Activated CD4-positive, alpha-beta T cell treated with anti-CD3 and anti-CD28 coated beads, Interleukin-2, amount 50 U/mL, for 4 hours (primary cell): ENCODE results near the gene MAP1LC3B2.

Source experiments
- DNase-seq, 2 experiments: peaks; one replicate each; pipeline ENCODE4 v3.0.0-alpha.2; 2020

Gene MAP1LC3B2

DNA sequence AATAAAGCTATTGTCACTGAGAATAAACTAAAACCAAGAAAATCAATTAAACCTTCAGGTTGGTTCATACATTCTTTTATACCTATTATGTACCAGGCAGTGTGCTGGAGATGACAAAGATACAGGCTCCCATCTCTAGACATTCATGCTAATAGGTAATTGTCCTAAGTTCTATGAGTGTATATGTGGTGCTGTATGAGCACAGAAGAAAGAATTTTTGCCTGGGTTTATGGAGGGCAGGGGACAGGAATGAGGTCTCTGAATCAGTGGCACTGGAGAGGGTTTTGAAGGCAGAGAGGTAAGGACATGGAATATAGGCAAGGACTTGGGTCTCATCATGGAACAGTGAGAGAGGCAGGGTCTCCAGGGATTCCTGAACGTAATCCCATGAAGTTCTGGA, 38.7 kb downstream of the MAP1LC3B2 start:
- DNase-seq = no peak

DNA sequence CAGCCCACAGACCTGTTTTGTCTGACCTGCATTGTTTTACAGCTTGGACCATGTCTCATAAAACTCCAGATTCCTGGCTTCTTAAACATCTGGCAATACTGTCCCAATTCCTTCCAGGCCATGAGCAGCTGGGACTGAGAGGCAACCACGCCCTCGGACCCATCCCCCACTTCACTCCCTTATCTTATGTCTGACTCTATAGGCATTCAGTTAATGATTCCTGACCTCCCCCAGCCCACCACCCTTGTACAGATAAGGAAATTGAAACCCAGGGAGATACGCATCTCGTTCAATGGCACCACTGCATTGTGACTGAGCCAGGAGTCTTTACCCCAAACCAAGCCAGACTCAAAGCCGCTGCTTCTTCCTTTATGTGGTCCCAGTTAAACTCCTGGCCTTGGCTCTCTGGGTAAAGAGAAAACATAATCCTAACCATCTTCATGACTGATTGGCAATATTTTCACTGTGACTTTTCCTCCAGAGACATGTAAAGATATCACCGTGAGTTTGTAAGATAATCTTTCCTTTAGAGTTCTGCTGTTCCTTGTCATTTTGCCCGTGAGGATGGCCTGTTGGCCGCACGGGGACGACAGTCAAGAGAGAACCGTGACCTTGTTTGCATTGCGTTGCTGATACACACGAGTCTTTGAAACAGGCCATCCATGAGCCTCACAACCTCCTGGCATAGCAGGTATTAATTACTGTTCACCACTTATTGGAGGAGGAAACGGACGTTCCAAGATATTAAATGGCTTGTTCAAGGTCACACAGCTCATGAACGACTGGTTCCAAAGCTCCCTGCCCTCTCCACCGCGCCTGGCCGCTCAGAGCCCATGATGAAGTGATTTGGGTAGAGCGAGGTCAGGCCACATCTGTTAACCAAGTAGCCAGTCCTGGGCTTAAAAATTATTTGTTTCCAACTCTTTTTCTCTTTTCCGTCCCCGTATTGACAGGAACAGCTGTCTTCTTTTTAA, 39.4 kb downstream of the MAP1LC3B2 start:
- DNase-seq = no peak

DNA sequence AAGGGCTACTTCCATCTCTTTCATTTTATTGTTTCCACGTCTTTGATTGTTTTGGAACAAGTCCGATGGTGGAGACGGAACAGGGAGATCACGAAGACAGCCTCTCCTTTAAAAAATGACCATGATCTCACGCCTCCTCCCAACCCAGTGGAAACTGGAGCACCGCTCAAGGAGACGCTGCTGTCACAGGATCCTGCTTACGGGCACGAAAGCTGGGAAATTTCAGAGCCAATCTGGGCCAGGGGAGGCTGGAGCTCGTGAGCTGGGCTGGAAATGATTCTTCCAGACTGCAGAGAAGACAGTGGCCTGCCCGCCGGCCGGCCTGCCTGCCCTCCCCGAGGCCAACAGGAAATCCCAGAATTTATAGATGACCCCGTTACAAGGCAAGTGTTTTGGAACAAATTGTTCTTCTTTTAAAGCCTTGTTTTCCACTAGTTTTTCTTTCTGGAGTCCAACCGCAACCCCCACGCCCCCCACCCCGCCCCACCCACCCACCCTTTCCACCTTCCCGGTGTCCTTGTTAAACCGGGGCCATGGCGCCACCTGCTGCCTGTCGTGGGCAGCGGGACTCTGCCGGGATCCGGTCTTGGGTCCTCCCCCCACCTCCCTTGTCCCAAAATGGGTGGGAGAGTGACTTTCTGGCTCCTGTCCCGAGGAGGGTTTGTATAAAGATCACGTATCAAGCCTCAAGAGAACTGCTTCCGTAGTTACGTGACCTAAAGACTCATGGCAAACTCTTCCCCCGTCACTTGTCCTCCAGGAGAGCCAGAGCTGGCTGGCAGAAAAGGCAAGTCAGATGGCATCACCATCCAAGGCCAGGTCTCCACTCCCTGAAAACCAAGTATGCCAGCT, 40.3 kb downstream of the MAP1LC3B2 start:
- peak; percentile 50 to 53 for DNase-seq

DNA sequence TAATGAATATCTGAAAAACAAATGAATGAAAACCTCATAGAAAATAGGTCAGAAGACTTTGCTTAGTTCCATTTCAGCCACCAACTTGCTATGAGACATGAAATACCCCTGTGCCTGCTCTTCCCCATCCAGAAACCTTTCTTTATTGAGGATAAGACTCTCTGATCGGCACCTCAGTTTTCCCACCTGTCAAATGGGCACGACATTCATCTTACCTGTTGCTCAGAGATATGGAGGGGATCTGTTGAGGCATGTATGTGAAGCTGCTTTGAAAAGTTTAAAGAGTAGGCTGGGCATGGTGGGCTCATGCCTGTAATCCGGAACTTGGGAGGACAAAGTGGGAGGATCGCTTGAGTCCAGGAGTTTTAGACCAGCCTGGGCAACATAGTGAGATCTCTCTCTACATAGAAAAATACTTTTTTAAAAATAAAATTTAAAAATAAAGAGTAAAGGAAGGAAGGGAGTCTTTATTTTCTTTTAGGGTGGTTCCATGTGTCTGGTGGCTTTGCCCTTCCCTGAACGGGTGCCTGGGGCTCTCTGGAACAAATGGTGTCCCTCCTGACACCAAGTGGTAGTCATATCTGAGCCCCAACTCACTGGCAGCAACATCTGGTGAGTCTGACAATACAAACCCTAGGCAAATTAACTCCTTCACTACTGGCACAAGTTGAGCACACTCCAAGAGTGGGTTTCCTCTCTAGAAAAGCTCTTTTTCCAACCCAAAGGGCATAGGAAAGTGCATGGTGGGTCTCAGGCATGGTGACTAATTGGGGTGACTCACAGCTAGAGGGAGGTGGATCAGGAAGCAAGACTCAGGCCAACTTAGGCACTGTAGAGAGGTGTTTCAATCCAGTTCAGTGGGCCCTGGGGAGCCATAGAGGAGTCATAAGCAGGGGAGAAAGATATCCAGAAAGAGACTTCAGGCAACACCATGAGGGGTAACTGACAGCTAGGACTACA, 42.1 kb downstream of the MAP1LC3B2 start:
- DNase-seq = no peak

DNA sequence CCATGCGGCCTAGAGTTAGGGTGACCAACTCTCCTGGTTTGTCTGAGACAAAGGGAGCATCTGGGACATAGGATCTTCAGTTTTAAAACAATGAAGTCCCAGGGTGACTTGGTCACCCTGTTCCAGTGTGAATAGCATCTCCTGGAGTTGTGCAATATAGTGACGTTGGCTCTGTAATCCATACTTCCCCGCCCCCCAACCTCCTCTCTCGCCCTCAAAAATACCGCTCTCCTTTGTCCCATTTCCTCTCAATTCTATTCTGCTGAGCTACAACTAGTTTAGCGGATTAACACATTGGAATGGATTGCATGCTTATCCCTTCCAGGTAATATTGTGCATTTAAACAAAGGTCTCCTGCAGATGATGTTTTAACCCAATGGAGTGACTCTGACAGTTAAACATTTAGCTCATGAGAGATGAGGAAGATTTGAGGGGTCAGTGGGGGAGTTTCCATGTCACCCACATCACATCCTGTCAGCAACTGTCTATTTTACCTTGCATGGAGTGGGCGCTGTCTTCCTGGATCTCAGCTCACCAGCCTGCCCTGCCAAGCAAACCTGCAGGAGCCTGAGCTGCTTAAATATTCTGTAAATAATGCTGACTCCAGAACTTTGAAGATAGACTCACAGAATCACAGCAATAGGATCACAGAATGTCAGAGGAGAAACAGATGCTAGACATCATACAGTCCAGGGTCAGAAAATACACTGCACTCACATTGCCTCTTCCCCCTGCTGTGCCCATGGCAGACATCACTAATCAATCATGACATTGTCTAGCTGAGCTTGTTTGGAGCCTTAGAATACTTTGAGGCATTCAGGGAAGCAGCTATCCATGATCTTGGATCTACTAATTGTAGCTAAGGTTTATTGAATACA, 43.0 kb downstream of the MAP1LC3B2 start:
- no peak for DNase-seq

- no peak for DNase-seq
Measured at GRCh38 chr12:116603546-116604177, 44.5 kb downstream of the MAP1LC3B2 start.

GRCh38 chr12:116604178-116604895, 45.2 kb downstream of the MAP1LC3B2 start:
- DNase-seq = no peak

- no peak for DNase-seq
Measured at GRCh38 chr12:116604951-116605641, 45.9 kb downstream of the MAP1LC3B2 start.

DNA sequence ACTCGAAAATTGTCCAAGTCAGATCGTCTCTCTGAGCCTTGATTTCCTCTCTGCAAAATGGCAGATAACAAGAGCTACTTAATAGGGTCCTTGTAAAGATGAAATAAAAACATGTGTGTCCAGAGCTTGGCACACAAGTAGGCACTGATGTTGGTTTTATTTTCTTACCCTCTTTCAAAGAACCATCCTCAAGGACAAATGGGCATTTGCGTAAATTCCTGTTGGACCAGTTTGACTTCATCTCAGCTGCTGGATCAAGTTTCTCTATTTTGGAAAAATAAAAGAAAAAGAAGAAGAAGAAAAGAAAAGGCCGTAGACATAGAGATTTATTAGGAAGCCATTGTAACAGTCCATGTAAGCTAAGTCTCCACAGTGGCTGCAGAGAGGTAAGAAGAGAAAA, 47.2 kb downstream of the MAP1LC3B2 start:
- no peak for DNase-seq

DNA sequence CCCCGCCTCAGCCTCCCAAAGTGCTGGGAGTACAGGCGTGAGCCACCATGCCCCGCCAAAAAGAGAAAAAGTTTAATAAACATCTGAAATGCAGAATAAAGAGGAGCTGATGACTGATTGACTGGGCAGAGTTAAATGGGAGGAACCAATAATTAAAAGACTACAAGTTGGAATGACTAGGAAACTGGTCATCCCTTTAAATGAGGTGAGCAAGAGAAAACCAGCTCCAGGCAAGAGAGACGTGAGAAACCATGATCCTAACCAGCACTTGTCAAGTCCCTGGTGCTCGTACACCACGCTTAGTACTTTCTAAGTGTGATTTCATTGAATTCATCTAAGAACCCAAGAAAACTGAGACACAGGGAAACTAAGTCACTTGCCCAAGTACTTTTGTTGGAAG, 47.9 kb downstream of the MAP1LC3B2 start:
- no peak for DNase-seq

DNA sequence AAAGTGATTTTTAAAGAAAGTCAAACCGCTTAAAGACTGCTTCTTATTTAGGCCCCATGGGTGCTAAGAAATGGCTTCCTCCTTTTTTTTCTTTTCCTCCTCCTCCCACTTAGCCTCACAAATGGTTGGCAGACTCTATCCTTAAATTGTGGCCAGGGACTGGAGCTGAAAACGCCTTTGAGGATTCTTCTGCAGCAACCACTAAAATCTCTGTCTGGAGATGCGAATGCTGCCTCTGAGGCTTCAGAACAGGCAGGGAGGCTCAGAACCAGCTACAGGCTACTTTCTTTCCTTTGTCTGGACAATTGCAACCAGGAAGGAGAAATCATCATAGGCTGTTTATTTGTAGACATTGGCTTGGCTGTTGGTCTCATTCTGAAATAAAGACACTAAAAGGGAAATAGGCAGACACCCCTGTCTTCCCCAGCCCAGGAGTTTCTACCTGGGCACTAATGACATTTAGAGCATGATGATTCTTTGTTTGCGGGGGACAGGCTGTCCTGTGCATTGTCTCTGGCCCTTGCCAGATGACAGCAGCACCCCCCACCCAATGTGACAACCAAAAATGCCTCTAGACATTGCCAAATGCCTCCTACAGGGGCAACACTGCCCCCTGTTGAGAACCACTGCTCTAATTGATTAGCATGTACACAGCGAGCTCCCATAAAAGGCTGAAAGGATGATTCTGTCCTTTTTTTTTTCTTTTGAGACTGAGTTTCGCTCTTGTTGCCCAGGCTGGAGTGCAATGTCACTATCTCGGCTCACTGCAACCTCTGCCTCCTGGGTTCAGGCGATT, 50.3 kb downstream of the MAP1LC3B2 start:
- no peak for DNase-seq

DNA sequence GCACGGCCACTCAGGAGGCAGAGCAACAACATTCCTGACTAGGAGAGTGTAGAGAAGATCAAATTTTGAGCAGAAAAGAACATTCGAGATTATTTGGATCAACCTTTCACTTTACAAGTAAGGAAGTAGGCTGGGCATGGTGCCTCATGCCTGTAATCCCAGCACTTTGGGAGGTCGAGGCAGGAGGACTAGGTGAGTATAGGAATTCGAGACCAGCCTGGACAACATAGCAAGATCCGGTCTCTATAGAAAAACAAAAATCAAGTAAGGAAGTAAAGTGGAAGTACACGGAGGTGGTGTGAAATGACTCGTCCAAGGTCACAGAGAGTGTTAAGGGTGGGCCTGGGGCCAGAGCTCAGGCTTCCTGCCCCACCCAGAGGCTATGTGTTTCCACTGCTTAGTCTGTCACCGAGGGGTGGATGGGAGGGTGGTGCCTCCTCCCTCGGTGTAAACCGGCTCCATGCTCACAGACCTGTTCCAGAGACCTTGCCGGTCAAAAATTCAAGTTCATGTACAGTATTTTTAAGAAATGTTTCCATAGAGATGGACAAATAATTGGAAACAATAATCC, 51.9 kb downstream of the MAP1LC3B2 start:
- DNase-seq = no peak

- no peak for DNase-seq
Measured at GRCh38 chr12:116612436-116612835, 53.3 kb downstream of the MAP1LC3B2 start.

GRCh38 chr12:116613256-116613655, 54.1 kb downstream of the MAP1LC3B2 start:
- DNase-seq = no peak

DNA sequence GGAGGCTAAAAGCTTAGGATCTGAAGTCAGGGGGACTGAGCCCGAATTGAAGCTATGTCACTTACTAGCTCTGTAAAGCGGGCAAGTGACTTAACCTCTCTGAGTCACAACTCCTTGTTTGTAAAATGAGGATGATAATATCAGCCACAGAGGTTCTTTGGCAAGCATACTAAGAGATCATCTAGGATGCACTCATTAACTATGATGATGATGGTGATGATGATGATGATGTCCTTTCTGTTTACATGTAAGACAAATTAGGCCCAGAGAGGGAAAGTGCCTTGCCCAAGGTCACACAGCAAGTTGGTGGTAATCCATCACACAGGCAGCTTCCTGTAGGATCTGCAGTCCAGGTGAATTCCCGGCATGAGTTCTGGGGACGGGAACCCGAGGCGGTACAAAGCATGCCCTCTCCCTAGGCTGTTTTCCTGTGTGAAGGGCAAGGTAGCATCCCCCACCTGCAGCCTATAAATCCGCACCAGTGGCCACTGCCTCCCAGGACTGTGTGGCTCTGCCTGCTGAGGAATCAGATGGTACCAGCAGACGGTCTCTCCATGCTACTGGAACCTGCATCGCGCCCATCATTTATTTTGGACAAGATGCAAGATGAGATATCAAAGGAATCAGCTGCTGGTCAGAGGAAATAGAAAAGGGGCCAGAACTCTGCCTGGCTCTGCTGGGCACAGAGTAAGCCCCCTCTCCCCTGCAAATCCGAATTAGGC, 55.2 kb downstream of the MAP1LC3B2 start:
- no peak for DNase-seq

DNA sequence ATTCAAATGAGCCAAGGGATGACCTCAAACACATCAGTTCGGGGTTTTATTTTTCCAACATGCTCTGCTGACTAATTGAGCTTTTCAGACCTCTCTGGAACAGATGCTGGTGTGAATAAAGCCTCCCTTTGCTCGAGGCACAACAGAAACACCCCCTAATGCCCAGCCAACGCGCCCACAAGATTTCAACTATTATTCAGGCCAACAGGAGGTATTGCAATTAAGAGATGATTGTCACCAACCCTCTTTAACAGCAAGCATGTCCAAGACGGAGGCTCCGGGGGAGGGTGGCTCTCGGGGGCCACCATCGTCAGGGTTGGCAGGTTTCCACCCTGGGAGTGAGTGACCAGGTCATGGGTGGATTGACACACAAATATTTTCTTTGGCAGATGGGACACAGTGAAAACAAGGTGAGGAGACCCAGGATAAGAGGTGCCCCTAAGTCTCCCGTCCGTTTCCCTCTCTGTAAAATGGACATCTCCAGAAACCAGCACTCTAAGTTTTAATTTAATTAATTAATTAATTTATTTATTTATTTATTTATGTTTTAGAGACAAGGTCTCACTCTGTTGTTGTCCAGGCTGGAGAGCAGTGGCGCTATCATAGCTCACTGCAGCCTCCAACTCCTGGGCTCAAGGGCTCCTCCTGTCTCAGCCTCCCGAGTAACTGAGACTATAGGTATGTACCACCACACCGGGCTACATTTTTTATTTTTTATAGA, 56.1 kb downstream of the MAP1LC3B2 start:
- no peak for DNase-seq
